NCI-H2171 treated with DMSO at 0.1 percent for 48 hours (cell line): Measurements from ENCODE around the gene CFAP157.
A peak's percentile ranks its signal among the peaks of the same experiment; 100 is the strongest.

Experiments used
- DNase-seq: peaks from one replicate; lab custom pipeline; 2025; lab: John Stamatoyannopoulos, UW

Gene CFAP157

GRCh38 chr9:127706836-127707241, at the start of gene CFAP157:
Gene CFAP157 (plus strand): TSS chr9:127706988. CDS start chr9:127707032, 44 bp downstream.
- no peak for DNase-seq

- peak; percentile 62 for DNase-seq
Measured at GRCh38 chr9:127658428-127658827, 48.4 kb upstream of the CFAP157 start.

GRCh38 chr9:127660886-127661741, 45.7 kb upstream of the CFAP157 start:
- peak; percentile 100 for DNase-seq

DNA sequence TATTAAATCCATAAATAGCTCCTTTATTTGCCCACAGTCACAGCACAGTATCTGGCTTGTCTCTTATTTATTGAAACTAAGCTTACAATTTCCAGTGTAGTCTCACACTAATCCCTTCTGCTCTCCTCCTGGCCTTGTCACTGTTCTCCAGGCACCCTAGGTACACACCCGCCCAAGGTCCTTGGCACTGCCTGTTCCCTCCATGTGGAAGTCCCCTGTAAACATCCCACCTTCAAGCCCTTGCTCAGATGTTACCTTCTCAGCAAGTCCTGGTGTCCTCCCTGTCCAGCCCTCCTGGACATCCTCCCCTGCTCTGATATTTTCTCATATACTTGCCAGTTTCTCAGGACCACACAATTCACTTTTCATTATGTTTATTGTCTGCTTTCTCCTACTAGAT, 44.2 kb upstream of the CFAP157 start:
- DNase-seq: peak; percentile 31

DNA sequence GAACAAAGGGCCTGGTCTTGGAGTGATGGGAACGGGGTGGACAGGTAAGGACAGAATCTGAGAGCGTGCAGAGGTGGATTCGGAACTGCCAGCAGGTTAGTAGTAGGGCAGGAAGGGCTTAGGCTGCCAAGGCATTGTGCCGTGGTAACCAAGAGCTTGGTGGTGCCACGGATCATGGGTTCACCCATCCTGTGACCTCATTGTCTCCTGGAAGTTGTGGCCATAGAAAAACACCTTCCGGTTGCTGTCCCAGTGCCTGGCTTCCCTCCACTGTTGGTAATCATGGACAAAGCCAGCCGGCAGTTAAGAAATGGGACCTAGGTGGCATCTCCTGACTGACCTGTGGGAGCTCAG, 42.5 kb upstream of the CFAP157 start:
- DNase-seq: no peak

DNA sequence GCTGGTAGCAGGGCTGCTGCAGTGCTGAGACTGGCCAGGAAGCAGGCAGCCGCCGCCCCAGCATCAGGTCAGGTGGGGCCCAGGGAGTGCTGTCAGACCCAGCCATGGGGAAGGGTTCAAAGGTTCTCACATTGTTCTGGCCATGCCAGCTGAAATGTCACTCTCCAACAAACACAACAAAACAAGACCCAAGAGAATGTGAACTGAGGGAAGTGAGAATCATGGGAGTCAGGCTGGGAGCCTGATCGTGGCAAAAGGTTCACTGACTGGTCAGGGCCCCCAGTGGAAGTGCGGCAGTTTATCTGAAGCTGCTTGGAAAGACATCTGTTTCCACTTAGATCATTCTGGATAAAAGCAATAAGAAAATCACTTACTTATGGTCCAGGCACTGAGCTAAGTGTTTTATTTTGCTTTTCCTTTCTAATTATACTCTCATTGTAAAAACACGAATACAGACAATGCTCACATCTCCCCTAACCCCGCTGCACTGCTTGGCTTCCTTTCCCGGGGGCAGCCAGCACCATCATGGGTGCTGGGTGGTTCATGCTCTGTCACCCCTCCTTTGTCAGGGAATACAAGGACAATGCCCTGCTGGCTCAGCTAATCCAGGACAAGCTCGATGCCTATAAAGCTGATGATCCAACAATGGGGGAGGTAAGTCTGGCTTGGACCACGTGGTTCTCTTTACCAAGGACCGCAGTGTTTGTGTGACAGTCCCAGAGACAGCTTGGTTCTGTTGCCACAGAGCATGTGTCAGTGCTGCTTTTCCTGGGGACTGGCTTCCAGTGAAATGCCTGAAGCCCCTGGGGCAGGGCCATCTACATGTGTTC, 41.9 kb upstream of the CFAP157 start:
- DNase-seq: no peak

GRCh38 chr9:127667127-127667844, 39.5 kb upstream of the CFAP157 start:
- peak; percentile 38 for DNase-seq

DNA sequence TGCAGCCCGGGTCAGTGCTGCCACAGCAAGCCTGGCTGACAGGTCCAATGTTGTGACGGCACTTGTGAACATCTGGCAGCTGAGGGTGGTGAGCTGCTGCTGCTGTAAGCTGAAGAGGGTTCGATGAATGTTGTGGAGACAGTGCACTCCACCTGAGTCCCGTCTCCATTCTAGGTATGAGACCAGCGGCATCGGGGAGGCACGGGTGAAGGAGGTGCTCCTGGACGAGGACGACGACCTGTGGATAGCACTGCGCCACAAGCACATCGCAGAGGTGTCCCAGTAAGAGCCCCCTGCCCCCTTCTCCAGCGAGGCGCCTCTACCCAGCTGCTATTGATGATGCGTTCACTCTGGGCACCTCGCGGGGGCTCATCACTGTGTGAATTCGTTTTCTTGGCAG, 38.9 kb upstream of the CFAP157 start:
- no peak for DNase-seq

DNA sequence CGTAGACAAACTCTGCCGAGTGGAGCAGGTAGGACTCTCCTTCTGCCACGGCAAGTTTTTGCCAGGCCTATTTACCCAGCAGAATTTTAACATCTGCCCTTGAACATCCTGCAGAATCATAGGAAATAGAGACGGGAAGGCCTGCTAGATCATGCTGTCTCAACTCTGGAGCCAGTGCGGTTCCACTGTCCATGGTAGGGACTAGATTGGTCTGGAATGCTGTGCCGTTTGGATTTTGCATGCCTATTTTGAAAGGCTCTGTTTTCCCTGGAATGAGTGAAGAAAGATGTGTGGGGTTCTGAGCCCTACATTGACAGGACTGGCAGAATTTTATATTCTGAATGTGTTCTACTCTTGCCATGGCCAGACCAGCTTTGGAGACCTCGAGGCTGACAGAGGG, 33.6 kb upstream of the CFAP157 start:
- no peak for DNase-seq

GRCh38 chr9:127676638-127677037, 30.1 kb upstream of the CFAP157 start:
- DNase-seq: no peak

DNA sequence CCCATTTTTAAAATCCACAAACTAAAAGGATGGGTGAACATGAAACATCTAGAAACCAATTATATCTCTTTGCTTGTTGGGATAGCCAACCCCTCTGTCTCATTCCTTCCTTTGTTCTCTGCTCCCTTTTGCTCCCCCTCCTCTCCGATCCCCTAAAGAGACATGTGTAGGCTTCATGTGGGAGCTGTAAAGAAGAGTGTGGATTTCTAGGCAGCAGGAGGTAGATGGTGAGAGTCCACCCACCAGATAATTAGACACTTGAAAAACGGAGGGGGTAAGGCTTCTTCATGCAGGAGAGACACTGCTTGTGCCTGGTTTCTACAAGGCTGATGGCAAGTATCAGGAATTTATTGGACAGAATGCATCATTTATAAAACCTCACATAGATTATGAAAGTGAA, 27.3 kb upstream of the CFAP157 start:
- no peak for DNase-seq

- DNase-seq: no peak
Measured at GRCh38 chr9:127680226-127680625, 26.6 kb upstream of the CFAP157 start.

DNA sequence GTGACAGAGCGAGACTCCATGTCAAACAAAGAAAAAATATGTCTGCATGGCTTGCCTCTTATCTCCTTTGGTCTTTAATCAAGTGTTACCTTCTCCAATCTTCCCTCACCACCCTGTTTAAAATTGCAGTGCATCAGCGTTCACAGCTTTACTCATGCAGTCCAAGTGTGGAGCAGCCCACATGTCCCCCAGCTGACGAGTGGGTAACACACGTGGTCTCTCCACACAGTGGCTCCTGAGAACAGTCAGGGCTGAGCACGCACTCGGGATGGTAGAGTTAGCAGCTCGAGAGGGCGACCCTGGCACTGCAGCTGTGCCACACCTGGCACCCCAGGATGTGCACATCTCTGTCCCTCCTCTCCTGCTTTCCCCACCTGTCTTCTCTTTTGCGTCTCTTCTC, 25.9 kb upstream of the CFAP157 start:
- DNase-seq: no peak

- no peak for DNase-seq
Measured at GRCh38 chr9:127682351-127683136, 24.2 kb upstream of the CFAP157 start.

- no peak for DNase-seq
Measured at GRCh38 chr9:127683723-127684122, 23.1 kb upstream of the CFAP157 start.

GRCh38 chr9:127684576-127684975, 22.2 kb upstream of the CFAP157 start:
- no peak for DNase-seq

DNA sequence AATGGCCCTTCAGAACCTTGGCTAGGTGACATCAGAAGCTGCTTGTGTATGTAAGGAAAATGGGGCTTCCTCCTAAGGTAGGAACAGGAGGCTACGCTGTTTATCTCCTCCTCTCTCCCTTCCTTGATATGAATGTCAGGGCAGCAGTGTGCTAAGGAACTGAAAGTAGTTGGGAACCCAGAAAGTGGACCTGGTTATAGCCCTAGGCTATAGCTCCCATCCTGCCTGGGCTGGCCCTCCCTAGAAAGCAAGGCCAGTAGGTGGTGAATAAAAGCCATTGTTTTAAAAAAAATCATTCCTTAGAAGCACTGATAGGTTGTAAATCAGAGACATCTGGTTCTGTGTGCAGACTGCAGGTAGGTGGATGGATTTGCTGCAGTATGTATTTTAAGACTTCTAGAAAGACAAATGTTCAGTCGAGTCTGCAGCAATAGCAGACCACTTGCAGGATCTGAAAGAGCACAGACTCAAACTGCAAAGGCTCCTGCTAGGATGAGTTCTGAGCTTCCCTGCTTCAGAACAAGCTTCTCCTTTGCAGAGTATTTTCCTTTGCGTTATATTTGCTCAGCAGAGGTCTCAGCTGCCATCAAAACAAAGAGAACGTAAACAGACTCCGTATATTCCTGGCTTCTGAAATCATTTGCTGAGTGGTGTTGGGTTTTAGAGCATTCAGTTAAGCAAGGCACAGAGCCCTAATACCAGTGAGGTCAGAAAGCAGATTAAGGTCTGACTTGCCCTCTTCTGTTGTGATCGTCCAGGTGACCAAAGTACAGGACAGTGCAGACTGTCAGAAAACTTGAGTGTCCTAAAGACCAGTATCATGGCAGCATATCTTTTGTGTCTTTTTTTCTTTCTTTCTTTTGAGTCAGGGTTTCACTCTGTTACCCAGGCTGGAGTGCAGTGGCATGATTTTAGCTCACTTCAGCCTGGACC, 20.1 kb upstream of the CFAP157 start:
- no peak for DNase-seq

- no peak for DNase-seq
Measured at GRCh38 chr9:127689329-127690000, 17.3 kb upstream of the CFAP157 start.

DNA sequence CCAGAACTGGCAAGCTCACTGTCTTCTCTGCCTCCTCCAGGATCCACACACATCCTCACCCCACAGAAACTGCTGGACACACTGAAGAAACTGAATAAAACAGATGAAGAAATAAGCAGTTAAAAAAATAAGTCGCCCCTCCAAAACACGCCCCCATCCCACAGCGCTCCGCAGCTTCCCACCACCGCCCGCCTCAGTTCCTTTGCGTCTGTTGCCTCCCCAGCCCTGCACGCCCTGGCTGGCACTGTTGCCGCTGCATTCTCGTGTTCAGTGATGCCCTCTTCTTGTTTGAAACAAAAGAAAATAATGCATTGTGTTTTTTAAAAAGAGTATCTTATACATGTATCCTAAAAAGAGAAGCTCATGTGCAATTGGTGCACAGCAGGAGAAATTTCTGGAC, 16.1 kb upstream of the CFAP157 start:
- DNase-seq: no peak

DNA sequence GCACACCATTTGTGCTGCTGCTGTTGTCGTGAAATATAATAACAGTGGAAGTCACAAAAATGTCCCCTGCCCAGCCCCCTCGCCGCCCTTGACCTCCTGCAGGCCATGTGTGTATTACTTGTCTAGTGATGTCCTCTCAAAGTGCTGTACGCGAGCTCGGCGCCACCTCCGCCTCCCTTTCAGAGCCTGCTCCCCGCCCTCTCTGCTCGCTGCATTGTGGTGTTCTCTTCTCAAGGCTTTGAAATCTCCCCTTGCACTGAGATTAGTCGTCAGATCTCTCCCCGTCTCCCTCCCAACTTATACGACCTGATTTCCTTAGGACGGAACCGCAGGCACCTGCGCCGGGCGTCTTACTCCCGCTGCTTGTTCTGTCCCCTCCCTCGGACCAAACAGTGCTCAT, 14.7 kb upstream of the CFAP157 start:
- no peak for DNase-seq
